Thoracic aorta (tissue), 2 donors: ENCODE data around the gene NIPAL3. TPM values are rescaled to one million over a fixed set of nuclear protein-coding genes. Genes with fewer than 3 reads are reported as not detected.
"Not testable (repeated sequence)": the region's sequence is repeated elsewhere in the genome, so short reads cannot be mapped to it uniquely, and the experiment has no call there.

Experiments
- ATAC-seq: fragments of 150-250 bp; one replicate; pipeline ENCODE4 v1.8.0; 2017; ENCODE audit warnings: low read depth; ENCODE audit not compliant: insufficient number of reproducible peaks, low FRiP score
- DNase-seq: peaks from one replicate; pipeline ENCODE4 v3.0.0-alpha.2; 2020; ENCODE audit warnings: low spot score
- H3K27ac ChIP-seq, 2 donors: fragments of 200-600 bp; sonication (generic); 1 replicate in 1 of 2; 2 replicates in 1 of 2; pipeline ENCODE4 v1.5.1; 2016; ENCODE audit warnings: mild to moderate bottlenecking in 2 of 2, moderate library complexity in 2 of 2
- H3K27me3 ChIP-seq: fragments of 200-600 bp; sonication (generic); replicated peaks from 2 replicates; pipeline ENCODE4 v1.6.0; 2016; ENCODE audit warnings: mild to moderate bottlenecking; ENCODE audit not compliant: insufficient read depth
- H3K36me3 ChIP-seq: fragments of 200-600 bp; sonication (generic); one replicate; pipeline ENCODE4 v1.5.1; 2016
- H3K4me1 ChIP-seq, 2 donors: fragments of 200-600 bp; sonication (generic); 1 replicate in 1 of 2; 2 replicates in 1 of 2; pipeline versions ENCODE4 v1.5.1 to v1.6.0; 2016; ENCODE audit warnings: low read depth in 2 of 2, mild to moderate bottlenecking in 1 of 2; ENCODE audit not compliant: control insufficient read depth in 1 of 2
- H3K4me3 ChIP-seq: fragments of 200-600 bp; sonication (generic); 2 replicates; pipeline ENCODE4 v1.5.1; 2016; ENCODE audit warnings: mild to moderate bottlenecking
- H3K9me3 ChIP-seq: fragments of 200-600 bp; sonication (generic); 2 replicates; pipeline ENCODE4 v1.5.1; 2016
- CTCF ChIP-seq: fragments of 200-600 bp; sonication (generic); IDR thresholded peaks from one replicate; pipeline ENCODE4 v1.5.1; 2019; ENCODE audit warnings: antibody characterized with exemption
- total RNA-seq, 2 donors: library from RNA; depleted of rRNA; stranded (reverse); fragments of >200 nt; gene quantifications; one replicate each; pipeline versions ENCODE4 v1.1.0 to v1.2.3, GENCODE V29; 2016

Gene NIPAL3
- total RNA-seq, 2 donors from 2014 or later: 19.3 to 31.4 TPM

GRCh38 chr1:24490101-24490781 lies 74.6 kb downstream of the NIPAL3 start:
- Histone ChIP-seq H3K27ac (no peak overlapping the region), H3K36me3 (no peaks in the 10 kb centered on the region), H3K9me3 (no peaks in the 10 kb centered on the region), H3K27me3 (no peaks in the 10 kb centered on the region), H3K4me3 (no peak overlapping the region), H3K4me1 (no peaks in the 10 kb centered on the region)
- DNase-seq (no peak), ATAC-seq (no peak)
- no peak for TF ChIP-seq CTCF

- H3K4me1 ChIP-seq: no peaks in the 10 kb centered on the region
- no peak for TF ChIP-seq CTCF
- no peaks in the 10 kb centered on the region for H3K27me3 ChIP-seq
- DNase-seq (no peak), ATAC-seq (no peak)
- H3K36me3 ChIP-seq: no peaks in the 10 kb centered on the region
- H3K9me3 ChIP-seq: no peaks in the 10 kb centered on the region
- no peak overlapping the region for H3K27ac ChIP-seq
- H3K4me3 ChIP-seq: no peak overlapping the region
Observed at GRCh38 chr1:24491577-24492360, 76.2 kb downstream of the NIPAL3 start.

- H3K9me3 ChIP-seq, H3K4me3 ChIP-seq, H3K36me3 ChIP-seq, ATAC-seq, H3K27ac ChIP-seq, H3K4me1 ChIP-seq, DNase-seq, H3K27me3 ChIP-seq: not testable (repeated sequence)
Observed at GRCh38 chr1:24492935-24493334, 77.3 kb downstream of the NIPAL3 start.

- H3K4me1 ChIP-seq: no peaks in the 10 kb centered on the region
- no peaks in the 10 kb centered on the region for H3K36me3 ChIP-seq
- ATAC-seq: no peak
- DNase-seq: no peak
- H3K27me3 ChIP-seq: no peaks in the 10 kb centered on the region
- no peak overlapping the region for H3K4me3 ChIP-seq
- no peak overlapping the region for H3K27ac ChIP-seq
- H3K9me3 ChIP-seq: no peaks in the 10 kb centered on the region
- TF ChIP-seq CTCF: no peak
Observed at GRCh38 chr1:24493785-24494184, 78.2 kb downstream of the NIPAL3 start.

- no peak for TF ChIP-seq CTCF
- H3K4me1 ChIP-seq: peaks cover 5 to 7% of the 10 kb centered on the region in 2 donors
- DNase-seq (no peak), ATAC-seq (no peak)
- H3K4me3 ChIP-seq: no peak overlapping the region
- H3K27me3 ChIP-seq: no peaks in the 10 kb centered on the region
- H3K27ac ChIP-seq: no peak overlapping the region
- H3K36me3 ChIP-seq: no peaks in the 10 kb centered on the region
- H3K9me3 ChIP-seq: no peaks in the 10 kb centered on the region
Observed at GRCh38 chr1:24498589-24498988, 83.0 kb downstream of the NIPAL3 start.
